Nephron progenitor cell (in vitro differentiated cells): ENCODE measurements around the gene SRGAP3.

Experiments used
- DNase-seq: peaks from one replicate; pipeline ENCODE4 v3.0.0; 2021
- H3K27ac Mint-ChIP-seq: 2 replicates; pipeline ENCODE4 v1.8.0; 2021; ENCODE audit warnings: mild to moderate bottlenecking, moderate library complexity, mixed read lengths
- H3K27me3 Mint-ChIP-seq: 2 replicates; pipeline ENCODE4 v1.8.0; 2021; ENCODE audit warnings: mild to moderate bottlenecking, low read depth, mixed read lengths; ENCODE audit not compliant: poor library complexity
- H3K36me3 Mint-ChIP-seq: 2 replicates; pipeline ENCODE4 v1.8.0; 2021; ENCODE audit warnings: low read depth, mixed read lengths
- H3K4me1 Mint-ChIP-seq: 2 replicates; pipeline ENCODE4 v1.8.0; 2021; ENCODE audit warnings: mixed read lengths
- H3K4me3 Mint-ChIP-seq: 2 replicates; pipeline ENCODE4 v1.8.0; 2021; ENCODE audit warnings: mild to moderate bottlenecking, moderate library complexity, mixed read lengths
- H3K9me3 Mint-ChIP-seq: 2 replicates; pipeline ENCODE4 v1.8.0; 2021; ENCODE audit warnings: mild to moderate bottlenecking, moderate library complexity, mixed read lengths
- TF ChIP-seq, protein P1 (sequence below): fragments of 200-600 bp; sonication (generic); IDR thresholded peaks from 2 replicates; pipeline ENCODE4 v1.5.0; 2021; ENCODE audit warnings: antibody characterized with exemption

SRGAP3 gene

DNA sequence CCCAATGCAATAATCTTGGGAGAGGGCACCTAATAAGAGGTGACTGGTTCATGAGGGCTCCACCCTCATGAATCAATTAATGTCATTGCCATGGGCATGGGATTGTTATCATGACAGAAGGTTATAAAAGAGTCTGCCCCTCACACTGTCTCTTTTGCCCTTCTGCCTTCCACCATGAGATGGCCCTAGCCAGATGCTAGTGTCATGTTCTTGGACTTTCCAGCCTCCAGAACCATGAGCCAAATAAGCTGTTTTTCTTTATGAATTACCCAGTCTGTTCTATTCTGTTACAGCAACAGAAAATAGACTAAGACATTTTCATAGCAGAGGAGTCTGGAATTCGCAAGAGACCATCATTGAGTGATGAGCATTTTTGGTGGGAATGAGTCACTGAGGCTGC, 270.2 kb downstream of the SRGAP3 start:
- Mint-ChIP-seq H3K36me3 (no peaks in the 10 kb centered on the region), H3K27me3 (peaks cover 24% of the 10 kb centered on the region), H3K9me3 (peaks cover 19% of the 10 kb centered on the region), H3K4me3 (no peak overlapping the region), H3K4me1 (peaks cover 53% of the 10 kb centered on the region), H3K27ac (no peak overlapping the region)
- DNase-seq = no peak
- TF ChIP-seq, protein P1, sequence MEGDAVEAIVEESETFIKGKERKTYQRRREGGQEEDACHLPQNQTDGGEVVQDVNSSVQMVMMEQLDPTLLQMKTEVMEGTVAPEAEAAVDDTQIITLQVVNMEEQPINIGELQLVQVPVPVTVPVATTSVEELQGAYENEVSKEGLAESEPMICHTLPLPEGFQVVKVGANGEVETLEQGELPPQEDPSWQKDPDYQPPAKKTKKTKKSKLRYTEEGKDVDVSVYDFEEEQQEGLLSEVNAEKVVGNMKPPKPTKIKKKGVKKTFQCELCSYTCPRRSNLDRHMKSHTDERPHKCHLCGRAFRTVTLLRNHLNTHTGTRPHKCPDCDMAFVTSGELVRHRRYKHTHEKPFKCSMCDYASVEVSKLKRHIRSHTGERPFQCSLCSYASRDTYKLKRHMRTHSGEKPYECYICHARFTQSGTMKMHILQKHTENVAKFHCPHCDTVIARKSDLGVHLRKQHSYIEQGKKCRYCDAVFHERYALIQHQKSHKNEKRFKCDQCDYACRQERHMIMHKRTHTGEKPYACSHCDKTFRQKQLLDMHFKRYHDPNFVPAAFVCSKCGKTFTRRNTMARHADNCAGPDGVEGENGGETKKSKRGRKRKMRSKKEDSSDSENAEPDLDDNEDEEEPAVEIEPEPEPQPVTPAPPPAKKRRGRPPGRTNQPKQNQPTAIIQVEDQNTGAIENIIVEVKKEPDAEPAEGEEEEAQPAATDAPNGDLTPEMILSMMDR = no peak

DNA sequence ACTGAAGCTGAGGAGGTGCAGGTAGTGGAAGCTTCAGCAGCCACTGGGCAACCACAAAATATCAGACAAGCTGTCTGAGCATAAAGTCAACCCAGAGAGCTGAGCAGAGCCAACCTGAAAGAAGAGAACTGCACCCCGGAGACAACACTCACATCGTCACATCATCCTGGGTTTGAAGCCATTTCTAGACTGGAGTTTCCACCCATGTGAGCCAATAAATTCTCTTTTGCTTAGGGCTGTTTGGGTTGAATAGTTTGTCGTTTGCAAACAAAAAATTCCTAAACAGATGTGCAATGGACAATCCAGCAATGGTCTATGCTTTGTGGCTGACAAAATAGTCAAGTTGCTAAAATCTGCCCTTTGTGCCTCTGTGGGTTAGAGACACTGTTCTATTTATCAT, 270.9 kb downstream of the SRGAP3 start:
- H3K27me3 Mint-ChIP-seq = peaks cover 21% of the 10 kb centered on the region
- no peak overlapping the region for H3K27ac Mint-ChIP-seq
- H3K4me1 Mint-ChIP-seq = peaks cover 45% of the 10 kb centered on the region
- TF ChIP-seq, protein P1 = no peak
- H3K4me3 Mint-ChIP-seq = no peak overlapping the region
- H3K36me3 Mint-ChIP-seq = no peaks in the 10 kb centered on the region
- H3K9me3 Mint-ChIP-seq = peaks cover 19% of the 10 kb centered on the region
- DNase-seq = no peak

DNA sequence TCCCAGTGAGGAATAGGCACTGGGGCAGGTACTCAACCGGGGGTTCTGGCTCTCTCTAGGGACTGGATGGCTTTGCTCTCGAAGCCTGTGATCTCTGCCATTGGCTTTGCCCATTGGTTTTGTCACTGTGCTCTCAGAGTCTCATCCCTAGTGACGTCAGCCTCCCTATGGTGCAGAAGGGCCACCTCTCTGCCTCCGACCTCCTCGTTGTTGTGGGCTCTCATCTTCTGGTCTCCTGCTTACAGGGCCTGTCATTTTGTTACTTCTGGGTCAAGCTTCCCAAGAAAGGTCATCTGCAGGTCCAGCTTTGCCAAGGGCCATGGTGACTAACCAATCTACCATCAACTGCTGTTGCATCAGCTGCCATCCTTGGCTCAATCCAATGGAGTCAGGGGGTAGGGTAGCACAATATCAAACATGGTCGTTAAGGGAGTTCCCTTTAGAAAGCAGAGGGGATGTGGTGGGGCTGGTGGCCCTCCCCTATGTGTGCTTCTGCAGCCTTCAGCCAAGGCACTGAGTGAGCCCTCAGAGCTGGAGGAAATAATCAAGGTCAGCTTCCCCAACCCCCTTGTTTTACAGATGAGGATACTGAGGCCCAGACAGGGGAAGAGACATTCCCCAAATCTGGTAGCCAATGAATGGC, 272.8 kb downstream of the SRGAP3 start:
- TF ChIP-seq, protein P1 = no peak
- H3K4me3 Mint-ChIP-seq = no peak overlapping the region

DNA sequence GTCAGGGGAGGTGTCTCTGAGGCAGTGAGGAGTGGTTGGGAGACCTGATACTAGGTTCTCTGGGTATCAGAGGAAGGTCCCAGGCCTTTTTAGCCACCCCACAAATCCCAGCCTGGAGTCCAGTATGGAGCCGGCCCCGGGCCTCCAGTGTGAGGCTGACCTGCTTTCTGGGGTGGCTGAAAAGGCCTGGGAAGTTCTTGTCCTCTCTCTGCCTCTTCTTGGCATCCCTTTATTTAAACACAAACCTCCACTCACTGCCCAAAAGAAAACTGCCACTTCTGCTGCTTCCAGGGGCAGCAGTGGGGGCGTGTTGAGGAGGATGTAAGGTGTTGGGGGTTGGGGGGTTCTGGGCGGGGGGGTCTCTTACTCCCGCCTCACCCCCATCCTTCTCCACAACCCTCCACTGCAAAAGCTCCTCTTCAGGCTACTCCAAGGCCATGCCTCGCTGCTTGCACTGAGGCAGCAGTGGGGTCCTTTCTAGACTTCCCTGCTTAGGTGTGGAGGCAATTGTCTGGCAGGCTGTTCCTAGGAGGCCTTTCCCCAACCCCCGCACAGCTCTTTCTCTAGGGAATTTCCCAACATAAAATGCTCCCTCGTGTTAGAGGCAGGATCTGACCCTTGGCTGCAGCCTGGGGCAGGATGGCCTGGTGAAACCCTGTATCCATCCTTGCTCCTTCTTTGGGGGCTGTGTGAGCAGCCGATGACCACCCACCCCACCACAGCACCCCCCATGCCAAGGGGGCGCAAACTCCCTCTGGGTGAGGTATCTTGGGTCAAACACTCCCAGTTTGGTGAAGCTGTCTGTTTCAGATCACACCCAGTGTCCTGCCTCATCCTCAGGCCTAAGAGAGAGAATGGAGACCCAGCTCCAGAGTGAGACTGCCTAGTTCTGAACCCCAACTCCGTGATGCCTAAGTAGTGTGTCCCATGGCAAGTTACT, 274.1 kb downstream of the SRGAP3 start:
- peaks cover 14% of the 10 kb centered on the region for H3K9me3 Mint-ChIP-seq
- H3K27me3 Mint-ChIP-seq = peaks cover 32% of the 10 kb centered on the region
- H3K27ac Mint-ChIP-seq = no peak overlapping the region
- no peak overlapping the region for H3K4me3 Mint-ChIP-seq
- TF ChIP-seq, protein P1 = no peak
- DNase-seq = no peak
- no peaks in the 10 kb centered on the region for H3K36me3 Mint-ChIP-seq
- peaks cover 13% of the 10 kb centered on the region for H3K4me1 Mint-ChIP-seq

More for the DNA sequence above, 272.8 kb downstream of the SRGAP3 start:
- Mint-ChIP-seq H3K9me3 (peaks cover 19% of the 10 kb centered on the region), H3K36me3 (no peaks in the 10 kb centered on the region), H3K4me1 (peaks cover 27% of the 10 kb centered on the region), H3K27me3 (peaks cover 33% of the 10 kb centered on the region), H3K27ac (no peak overlapping the region)
- DNase-seq = no peak

DNA sequence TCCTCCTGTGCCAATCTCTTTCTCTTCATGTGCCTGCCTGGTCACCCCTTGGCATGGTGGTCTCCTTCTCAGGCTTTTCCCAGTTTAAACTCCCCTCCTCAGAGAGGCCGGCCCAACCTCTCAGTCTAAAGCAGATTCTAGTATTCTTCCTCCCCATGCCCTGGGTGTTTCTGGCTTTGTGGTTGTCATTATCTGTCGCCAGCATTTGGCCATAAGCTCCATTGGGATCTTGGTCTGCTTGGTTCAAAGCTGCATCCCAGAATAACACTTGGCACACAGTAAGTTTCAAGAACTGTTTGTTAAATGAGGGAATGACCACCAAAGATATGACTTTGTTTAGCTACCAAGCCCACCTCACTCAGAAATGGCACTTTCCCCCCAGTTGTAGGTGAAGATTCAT, 275.0 kb downstream of the SRGAP3 start:
- DNase-seq = no peak
- H3K27me3 Mint-ChIP-seq = peaks cover 39% of the 10 kb centered on the region
- H3K27ac Mint-ChIP-seq = peak overlapping the region; percentile 62
- peaks cover 11% of the 10 kb centered on the region for H3K4me1 Mint-ChIP-seq
- TF ChIP-seq, protein P1 = no peak
- H3K9me3 Mint-ChIP-seq = peaks cover 7% of the 10 kb centered on the region
- no peaks in the 10 kb centered on the region for H3K36me3 Mint-ChIP-seq
- H3K4me3 Mint-ChIP-seq = no peak overlapping the region
